Left kidney (tissue), 2 donors: ENCODE data around the gene CCDC127. TPM values are rescaled to one million over a fixed set of nuclear protein-coding genes. Genes with fewer than 3 reads are reported as not detected.

Source experiments
- DNase-seq: peaks from one replicate; pipeline ENCODE4 v3.0.0-alpha.2; 2013
- polyA plus RNA-seq: library from polyadenylated mRNA; unstranded; fragments of 120-200 nt; gene quantifications from one replicate; pipeline ENCODE4 v1.2.1, GENCODE V29; 2013; ENCODE audit not compliant: insufficient read length

The CCDC127 gene
- polyA plus RNA-seq, 1 donor, result 13.8 TPM

GRCh38 chr5:159448-160172 is 58.3 kb downstream of the CCDC127 start:
- DNase-seq, result no peak

GRCh38 chr5:158807-159447 is 59.0 kb downstream of the CCDC127 start:
- DNase-seq, result no peak

GRCh38 chr5:157801-158200 is 60.2 kb downstream of the CCDC127 start:
- no peak for DNase-seq

- no peak for DNase-seq
Observed at GRCh38 chr5:157126-157715, 60.7 kb downstream of the CCDC127 start.

GRCh38 chr5:156411-157072 is 61.4 kb downstream of the CCDC127 start:
- no peak for DNase-seq

- peak; percentile 37 for DNase-seq
Observed at GRCh38 chr5:155651-156410, 62.1 kb downstream of the CCDC127 start.

GRCh38 chr5:154826-155225 is 63.1 kb downstream of the CCDC127 start:
- DNase-seq, result no peak

- DNase-seq, result no peak
Observed at GRCh38 chr5:154236-154635, 63.7 kb downstream of the CCDC127 start.

- DNase-seq, result no peak
Observed at GRCh38 chr5:153256-153655, 64.7 kb downstream of the CCDC127 start.

- no peak for DNase-seq
Observed at GRCh38 chr5:152077-152476, 65.9 kb downstream of the CCDC127 start.

GRCh38 chr5:150746-151145 is 67.2 kb downstream of the CCDC127 start:
- DNase-seq, result no peak

- DNase-seq, result no peak
Observed at GRCh38 chr5:149745-150485, 68.0 kb downstream of the CCDC127 start.

- no peak for DNase-seq
Observed at GRCh38 chr5:147751-148150, 70.2 kb downstream of the CCDC127 start.

Other genes starting within 250 kb of the CCDC127 start
- 15.0 TPM for gene PLEKHG4B, start 126.0 kb downstream of the CCDC127 start, polyA plus RNA-seq
- gene LRRC14B, start 26.7 kb downstream of the CCDC127 start, polyA plus RNA-seq, result not detected
- gene SDHA, start 167 bp upstream of the CCDC127 start, polyA plus RNA-seq, result 160 TPM
- 136 TPM for gene PDCD6, start 53.5 kb upstream of the CCDC127 start, polyA plus RNA-seq
- gene AHRR, start 103.6 kb upstream of the CCDC127 start, polyA plus RNA-seq, result 5.9 TPM
- gene EXOC3, start 225.0 kb upstream of the CCDC127 start, polyA plus RNA-seq, result 67.2 TPM